GM18951 (cell line): ENCODE measurements around the gene SIN3B.
"Not testable (repeated sequence)": the region's sequence is repeated elsewhere in the genome, so short reads cannot be mapped to it uniquely, and the experiment has no call there.

ENCODE experiments used
- POLR2A ChIP-seq: IDR thresholded peaks from 4 replicates; pipeline ENCODE4 v1.6.1; 2011; ENCODE audit warnings: mild to moderate bottlenecking; ENCODE audit not compliant: insufficient read length, insufficient read depth; ENCODE audit errors: extremely low read depth
- in situ Hi-C: fragments of 300-500 bp; cut with MboI; formaldehyde crosslinking; loops from one replicate; pipeline ENCODE4 v1.12.0; 2022; ENCODE audit warnings: low sequenced_read_pairs, mixed read lengths, inconsistent platforms; ENCODE audit not compliant: unreplicated experiment

SIN3B gene

DNA sequence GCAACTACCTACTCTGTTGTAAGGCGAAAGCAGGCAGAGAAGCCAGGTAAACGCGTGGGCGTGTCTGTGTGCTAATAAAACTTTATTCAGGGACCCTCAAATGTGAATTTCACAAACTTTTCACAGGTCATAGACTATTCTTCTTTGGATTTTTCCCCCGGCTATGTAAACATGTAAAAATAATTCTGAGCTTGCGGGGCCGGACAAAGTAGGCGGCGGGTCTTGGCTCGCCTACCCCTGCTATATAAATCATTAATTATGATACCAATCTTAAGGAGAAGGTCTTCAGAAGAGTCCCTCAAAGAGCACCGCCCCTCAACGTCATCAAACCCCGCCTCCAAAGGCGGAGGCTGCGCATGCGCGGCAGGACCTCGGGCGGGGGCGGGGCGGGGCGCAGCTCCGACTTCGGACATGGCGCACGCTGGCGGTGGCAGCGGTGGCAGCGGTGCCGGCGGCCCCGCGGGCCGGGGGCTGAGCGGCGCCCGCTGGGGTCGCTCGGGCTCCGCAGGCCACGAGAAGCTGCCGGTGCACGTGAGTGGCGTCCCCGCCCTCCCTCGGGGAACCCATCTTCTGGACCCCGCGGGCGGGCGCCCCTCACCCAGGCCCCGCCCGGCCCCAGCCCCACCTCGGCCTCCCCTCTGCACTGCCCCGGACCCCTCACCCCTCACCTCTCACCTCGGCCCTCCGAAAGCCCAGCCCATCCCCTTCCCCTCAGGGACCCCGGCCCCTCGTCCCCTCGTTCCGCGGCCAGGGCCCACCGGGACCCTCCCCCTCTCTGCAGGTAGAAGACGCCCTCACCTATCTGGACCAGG lies at the start of gene SIN3B:
Gene SIN3B (plus strand): TSS at position 389 of the 812 bp plus-strand sequence. CDS start 23 bp downstream, at position 412.
- in situ Hi-C loops: no loop called here
- peak; percentile 91 for TF ChIP-seq POLR2A

GRCh38 chr19:16779539-16780163 lies 49.5 kb upstream of the SIN3B start:
- no peak for TF ChIP-seq POLR2A
- in situ Hi-C loops: no loop called here

GRCh38 chr19:16782719-16783118 lies 46.5 kb upstream of the SIN3B start:
- no peak for TF ChIP-seq POLR2A
- in situ Hi-C loops: no loop called here

- in situ Hi-C loops: no loop called here
- no peak for TF ChIP-seq POLR2A
These were observed 40.7 kb upstream of the SIN3B start for GRCh38 chr19:16788479-16788878.

DNA sequence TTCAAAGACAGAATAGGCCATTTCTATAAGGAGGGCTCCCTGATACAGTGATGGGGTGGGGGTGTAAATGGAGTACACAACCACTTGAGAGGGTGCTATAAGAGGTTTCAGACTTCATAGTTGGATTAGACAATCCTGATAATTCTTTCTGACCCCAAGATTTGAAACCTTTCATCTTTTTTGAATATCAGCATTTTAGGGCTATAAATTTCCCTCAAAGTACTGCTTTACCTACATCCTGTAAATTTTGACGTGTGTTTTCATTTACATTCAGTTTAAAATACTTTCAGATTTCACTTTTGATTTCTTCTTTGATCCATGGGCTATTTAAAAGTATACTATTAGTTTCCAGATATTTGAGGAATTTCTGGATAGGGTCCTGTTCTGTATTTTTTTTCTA lies 40.0 kb upstream of the SIN3B start:
- in situ Hi-C loops: no loop called here
- no peak for TF ChIP-seq POLR2A

GRCh38 chr19:16790051-16790450 lies 39.1 kb upstream of the SIN3B start:
- TF ChIP-seq POLR2A: no peak
- in situ Hi-C loops: no loop called here

DNA sequence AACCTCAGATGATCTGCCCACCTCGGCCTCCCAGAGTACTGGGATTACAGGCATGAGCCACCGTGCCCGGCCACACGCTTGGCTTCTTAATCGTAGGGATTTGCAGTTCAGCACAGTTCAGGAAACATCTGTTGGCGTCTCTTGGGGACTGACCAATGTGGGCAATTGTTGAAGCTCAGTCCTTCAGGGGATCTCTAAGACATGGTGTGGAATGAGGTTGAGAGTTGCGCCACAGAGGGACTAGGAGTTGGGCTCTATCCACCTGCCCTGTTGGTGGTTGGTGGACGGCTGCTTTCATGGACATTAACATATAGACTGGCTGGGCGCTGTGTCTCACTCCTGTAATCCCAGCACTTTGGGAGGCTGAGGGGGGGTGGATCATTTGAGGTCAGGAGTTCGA lies 37.3 kb upstream of the SIN3B start:
- in situ Hi-C loops: no loop called here
- TF ChIP-seq POLR2A: no peak

DNA sequence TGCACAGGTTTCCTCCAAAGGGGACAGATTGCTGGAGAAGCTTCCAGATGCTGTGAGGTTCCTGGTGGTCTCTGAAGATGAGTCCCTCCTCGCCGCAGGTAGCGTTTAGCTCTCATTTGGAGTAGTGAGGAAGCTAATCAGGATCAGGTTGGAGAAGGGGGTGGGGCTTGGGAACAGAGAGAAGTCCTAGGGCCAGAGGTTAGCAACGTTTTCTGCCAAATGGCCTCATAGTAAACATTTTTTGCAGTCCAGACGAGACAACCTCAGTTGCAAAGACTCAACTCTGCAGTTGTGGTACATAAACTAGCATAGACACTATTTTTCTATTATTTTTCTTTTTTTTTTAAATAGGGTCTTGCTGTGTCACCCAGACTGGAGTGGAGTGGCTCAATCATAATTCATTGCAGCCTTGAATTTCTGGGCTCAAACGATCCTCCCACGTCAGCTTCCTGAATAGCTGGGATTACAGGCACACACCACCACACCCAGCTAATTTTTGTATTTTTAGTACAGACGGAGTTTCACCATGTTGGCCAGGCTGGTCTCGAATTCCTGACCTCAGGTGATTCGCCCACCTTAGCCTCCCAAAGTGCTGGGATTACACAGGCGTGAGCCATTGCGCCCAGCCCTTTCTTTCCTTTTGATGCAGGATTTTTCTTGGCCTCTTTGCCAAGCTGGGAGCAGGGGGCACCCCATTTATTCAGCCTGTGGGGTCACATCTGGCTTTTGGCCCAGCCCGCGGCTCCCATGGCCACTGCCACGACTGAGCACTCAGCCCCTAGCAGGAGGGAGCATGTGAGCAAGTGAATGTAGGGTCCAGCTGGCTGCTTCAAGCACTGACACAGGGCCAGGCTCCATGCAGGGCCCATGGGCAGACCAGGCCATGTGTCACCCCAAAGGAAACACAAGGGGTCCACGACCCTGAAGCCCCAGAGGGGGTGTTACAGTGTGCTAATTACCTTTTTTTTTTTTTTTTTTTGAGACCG lies 34.4 kb upstream of the SIN3B start:
- in situ Hi-C loops: no loop called here
- TF ChIP-seq POLR2A: no peak

DNA sequence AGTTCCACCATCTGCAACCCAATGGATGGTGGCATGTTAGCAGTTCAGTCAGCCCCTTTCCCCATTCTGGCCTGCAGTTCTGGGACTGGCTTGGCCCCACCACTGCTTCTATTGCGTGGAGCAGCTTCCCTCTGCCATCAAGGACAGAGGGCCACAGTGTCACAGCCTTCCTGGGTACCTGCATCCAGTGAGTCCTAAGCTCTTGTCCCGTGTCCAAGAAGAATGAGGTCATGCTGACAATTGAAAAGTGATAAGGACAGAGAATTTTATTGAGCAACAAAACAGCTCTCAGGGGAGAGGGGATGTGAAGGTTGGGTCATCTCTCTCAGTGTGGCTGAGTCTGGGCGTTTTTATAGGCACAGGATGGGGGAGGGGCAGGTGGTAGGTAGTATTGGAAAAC lies 33.5 kb upstream of the SIN3B start:
- in situ Hi-C loops: no loop called here
- TF ChIP-seq POLR2A: no peak

- in situ Hi-C loops: no loop called here
These were observed 31.3 kb upstream of the SIN3B start for GRCh38 chr19:16797876-16798275.

GRCh38 chr19:16798326-16798725 lies 30.9 kb upstream of the SIN3B start:
- in situ Hi-C loops: not testable (repeated sequence)

More at GRCh38 chr19:16797876-16798275, 31.3 kb upstream of the SIN3B start:
- TF ChIP-seq POLR2A: no peak

DNA sequence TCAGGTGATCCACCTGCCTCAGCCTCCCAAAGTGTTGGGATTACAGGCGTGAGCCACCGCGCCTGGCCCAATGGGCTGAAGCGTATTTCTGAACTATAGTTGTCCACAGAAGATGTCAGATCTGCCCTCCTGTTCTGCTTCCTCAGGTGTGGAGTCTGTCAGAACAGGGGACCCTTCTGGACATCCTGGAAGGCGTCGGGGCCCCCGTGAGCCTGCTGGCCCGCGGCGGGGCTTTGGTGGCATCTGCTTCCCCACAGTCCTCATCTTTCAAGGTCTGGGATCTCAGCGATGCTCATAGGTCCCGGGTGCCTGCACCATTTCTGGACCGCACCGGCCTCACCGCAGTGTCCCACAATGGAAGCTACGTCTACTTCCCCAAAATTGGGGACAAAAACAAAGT lies 29.5 kb upstream of the SIN3B start:
- TF ChIP-seq POLR2A: no peak

DNA sequence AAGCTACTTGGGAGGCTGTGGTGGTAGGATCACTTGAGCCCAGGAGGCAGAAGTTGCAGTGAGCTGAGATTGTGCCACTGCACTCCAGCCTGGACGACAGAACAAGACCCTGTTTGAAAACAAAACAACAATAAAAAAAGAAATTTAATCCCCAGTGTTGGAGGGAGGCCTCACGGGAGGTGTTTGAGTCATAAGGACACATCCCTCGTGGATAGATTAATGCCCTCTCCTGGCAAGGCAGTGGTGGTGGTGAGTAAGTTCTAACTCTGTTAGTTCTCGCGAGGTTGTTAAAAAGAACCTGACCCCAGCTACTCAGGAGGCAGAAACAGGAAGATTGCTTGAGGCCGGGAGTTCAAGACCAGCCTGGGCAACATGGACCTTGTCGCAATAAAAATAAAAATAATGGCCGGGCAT lies 27.6 kb upstream of the SIN3B start:
- in situ Hi-C loops: no loop called here
- TF ChIP-seq POLR2A: no peak

More for the DNA sequence above, 29.5 kb upstream of the SIN3B start:
- in situ Hi-C loops: no loop called here
